DND-41 (cell line): ENCODE measurements around the gene DCTD.

Source experiments
- EZH2 ChIP-seq: IDR thresholded peaks from 3 replicates; pipeline ENCODE4 v1.6.1; 2012; ENCODE audit warnings: borderline replicate concordance, low read depth, mild to moderate bottlenecking, moderate library complexity, low read length, inconsistent platforms; ENCODE audit not compliant: severe bottlenecking
- TF ChIP-seq, protein P1 (sequence below): IDR thresholded peaks from 2 replicates; pipeline ENCODE4 v1.5.1; 2012; ENCODE audit warnings: borderline replicate concordance, low read length, moderate library complexity, mild to moderate bottlenecking; ENCODE audit not compliant: poor library complexity, severe bottlenecking; ENCODE audit errors: extremely low read depth

DNA sequence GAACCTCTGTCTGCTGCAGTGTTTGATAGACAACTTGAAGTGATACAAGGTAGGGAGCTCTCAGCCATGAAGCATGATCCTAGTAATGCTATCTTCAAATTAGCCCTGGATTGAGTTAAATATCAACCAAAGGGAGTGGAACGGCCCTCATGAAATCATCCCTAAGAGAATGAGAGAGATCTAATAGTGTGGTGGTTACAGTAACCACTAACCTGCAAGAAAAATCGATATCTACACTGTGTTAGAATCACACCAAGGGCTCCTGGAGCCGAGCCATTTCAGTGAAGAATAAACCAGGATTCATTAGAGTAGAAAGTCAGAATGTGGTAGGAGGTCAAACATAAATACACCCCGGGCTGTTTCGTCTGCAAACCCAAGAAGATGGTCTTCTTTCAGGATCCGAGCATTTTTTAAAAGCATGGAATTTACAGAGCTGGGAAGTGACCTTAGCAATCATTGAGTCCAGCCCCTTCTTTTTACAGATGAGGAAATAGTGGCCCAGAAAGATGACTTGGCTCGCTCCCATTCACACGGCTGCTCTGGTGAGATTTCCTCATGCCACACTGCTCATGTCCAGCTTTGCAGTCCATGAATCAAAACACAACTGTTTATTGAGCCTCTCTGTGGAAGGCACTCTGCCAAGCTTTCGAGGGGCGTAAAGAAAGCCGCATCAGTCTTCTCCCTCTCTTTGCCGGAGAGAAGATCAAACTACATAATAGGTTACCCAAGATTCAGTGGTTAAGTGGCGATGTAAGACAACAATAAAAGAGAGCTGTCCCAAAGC lies 5.5 kb upstream of the DCTD start:
- TF ChIP-seq, protein P1, sequence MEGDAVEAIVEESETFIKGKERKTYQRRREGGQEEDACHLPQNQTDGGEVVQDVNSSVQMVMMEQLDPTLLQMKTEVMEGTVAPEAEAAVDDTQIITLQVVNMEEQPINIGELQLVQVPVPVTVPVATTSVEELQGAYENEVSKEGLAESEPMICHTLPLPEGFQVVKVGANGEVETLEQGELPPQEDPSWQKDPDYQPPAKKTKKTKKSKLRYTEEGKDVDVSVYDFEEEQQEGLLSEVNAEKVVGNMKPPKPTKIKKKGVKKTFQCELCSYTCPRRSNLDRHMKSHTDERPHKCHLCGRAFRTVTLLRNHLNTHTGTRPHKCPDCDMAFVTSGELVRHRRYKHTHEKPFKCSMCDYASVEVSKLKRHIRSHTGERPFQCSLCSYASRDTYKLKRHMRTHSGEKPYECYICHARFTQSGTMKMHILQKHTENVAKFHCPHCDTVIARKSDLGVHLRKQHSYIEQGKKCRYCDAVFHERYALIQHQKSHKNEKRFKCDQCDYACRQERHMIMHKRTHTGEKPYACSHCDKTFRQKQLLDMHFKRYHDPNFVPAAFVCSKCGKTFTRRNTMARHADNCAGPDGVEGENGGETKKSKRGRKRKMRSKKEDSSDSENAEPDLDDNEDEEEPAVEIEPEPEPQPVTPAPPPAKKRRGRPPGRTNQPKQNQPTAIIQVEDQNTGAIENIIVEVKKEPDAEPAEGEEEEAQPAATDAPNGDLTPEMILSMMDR, result no peak
- TF ChIP-seq EZH2, result no peak
